H1 (cell line): ENCODE results near the gene EPB41L2. TPM values are rescaled to one million over a fixed set of nuclear protein-coding genes. Genes with fewer than 3 reads are reported as not detected.

Experiments used
- CTCF ChIA-PET: fragments of 300-600 bp; sonication (Branson Sonifier 250); formaldehyde crosslinking; loops from one replicate; lab custom pipeline; 2021; ENCODE audit not compliant: partially characterized antibody; lab: Charles Lee
- POLR2A ChIA-PET: fragments of 300-600 bp; sonication (Branson Sonifier 250); formaldehyde crosslinking; loops from one replicate; lab custom pipeline; 2021; ENCODE audit warnings: inconsistent platforms; ENCODE audit not compliant: partially characterized antibody; lab: Charles Lee
- DNase-seq, 2 experiments: peaks; one replicate each; pipeline versions ENCODE4 v3.0.0 to v3.0.0-alpha.2; 2010 to 2022; ENCODE audit warnings: low spot score in 2 of 2, low read depth in 1 of 2, mixed read lengths in 1 of 2
- FAIRE-seq: peaks from 2 replicates; lab custom pipeline; 2011; peaks lifted over from hg19 to GRCh38; lab: Jason Lieb, UNC
- H2AFZ ChIP-seq: 2 replicates; pipeline ENCODE4 v1.8.1; 2012; ENCODE audit warnings: low read length, inconsistent platforms
- H2AK5ac ChIP-seq: 2 replicates; pipeline ENCODE4 v1.6.1; 2013; ENCODE audit warnings: low read depth, low read length
- H2BK120ac ChIP-seq: replicated peaks from 2 replicates; pipeline ENCODE3; 2013; ENCODE audit warnings: low read depth, low read length, inconsistent platforms
- H2BK12ac ChIP-seq: 2 replicates; pipeline ENCODE4 v1.6.1; 2013; ENCODE audit warnings: low read depth, low read length
- H2BK15ac ChIP-seq: 2 replicates; pipeline ENCODE4 v1.6.1; 2013; ENCODE audit warnings: low read length
- H2BK20ac ChIP-seq: 2 replicates; pipeline ENCODE4 v1.6.1; 2013; ENCODE audit warnings: low read length
- H2BK5ac ChIP-seq: 2 replicates; pipeline ENCODE4 v1.6.1; 2013; ENCODE audit warnings: low read depth, low read length
- H3K14ac ChIP-seq: 2 replicates; pipeline ENCODE4 v1.6.1; 2013; ENCODE audit warnings: inconsistent platforms; ENCODE audit not compliant: insufficient read length
- H3K18ac ChIP-seq: 2 replicates; pipeline ENCODE4 v1.6.1; 2013; ENCODE audit warnings: low read length; ENCODE audit errors: extremely low read depth
- H3K23ac ChIP-seq: 2 replicates; pipeline ENCODE4 v1.6.1; 2013; ENCODE audit warnings: inconsistent platforms; ENCODE audit not compliant: insufficient read length
- H3K23me2 ChIP-seq: 2 replicates; pipeline ENCODE4 v1.6.1; 2013; ENCODE audit warnings: low read depth, low read length
- H3K27ac ChIP-seq: 2 replicates; pipeline ENCODE4 v1.6.1; 2011; ENCODE audit warnings: low read depth, low read length, inconsistent platforms
- H3K27me3 ChIP-seq, 4 experiments: replicated peaks in 1 of 4; 1 replicate in 1 of 4; 2 replicates in 3 of 4; pipeline versions ENCODE4 v1.6.1 to v1.8.1; 2011 to 2013; ENCODE audit warnings: low read length in 3 of 4, mild to moderate bottlenecking in 3 of 4, inconsistent platforms in 2 of 4, mixed read lengths in 2 of 4, moderate library complexity in 1 of 4; ENCODE audit not compliant: control insufficient read depth in 3 of 4, insufficient read depth in 3 of 4; ENCODE audit errors: extremely low read depth in 1 of 4
- H3K36me3 ChIP-seq, 4 experiments: 2 replicates each; pipeline versions ENCODE4 v1.6.1 to v1.8.1; 2011 to 2013; ENCODE audit warnings: mild to moderate bottlenecking in 4 of 4, low read length in 3 of 4, moderate library complexity in 2 of 4, control low read depth in 1 of 4, inconsistent platforms in 1 of 4; ENCODE audit not compliant: insufficient read depth in 4 of 4, control insufficient read depth in 2 of 4
- H3K4ac ChIP-seq: replicated peaks from 2 replicates; pipeline ENCODE3; 2013; ENCODE audit warnings: low read length, low read depth, mixed read lengths, inconsistent platforms; ENCODE audit not compliant: insufficient read length
- H3K4me1 ChIP-seq, 4 experiments: replicated peaks in 1 of 4; 1 replicate in 1 of 4; 2 replicates in 3 of 4; pipeline versions ENCODE4 v1.6.1 to v1.8.1; 2011 to 2013; ENCODE audit warnings: low read length in 3 of 4, inconsistent platforms in 2 of 4, mixed read lengths in 1 of 4; ENCODE audit not compliant: insufficient read depth in 4 of 4, control insufficient read depth in 3 of 4
- H3K4me2 ChIP-seq, 2 experiments: 2 replicates each; pipeline versions ENCODE4 v1.6.1 to v1.8.1; 2011 to 2013; ENCODE audit warnings: low read depth in 2 of 2, low read length in 2 of 2, control low read depth in 1 of 2, inconsistent platforms in 1 of 2, mild to moderate bottlenecking in 1 of 2; ENCODE audit not compliant: insufficient read depth in 1 of 2
- H3K4me3 ChIP-seq, 4 experiments: fragments of 200-600, 300-600 bp in 1 of 4; sonication (generic), shearing (Covaris generic), sonication (Bioruptor Twin) in 1 of 4; 2 replicates each; pipeline versions ENCODE4 v1.5.1 to v1.8.1; 2011 to 2016; ENCODE audit warnings: low read length in 4 of 4, low read depth in 3 of 4, control low read depth in 2 of 4, inconsistent platforms in 2 of 4, mild to moderate bottlenecking in 2 of 4, mixed read lengths in 1 of 4, moderate library complexity in 1 of 4; ENCODE audit not compliant: insufficient read depth in 2 of 4; ENCODE audit errors: extremely low read depth in 1 of 4
- H3K56ac ChIP-seq: replicated peaks from 2 replicates; pipeline ENCODE3; 2013; ENCODE audit warnings: low read depth, mild to moderate bottlenecking, mixed read lengths, low read length, inconsistent platforms; ENCODE audit not compliant: insufficient read length
- H3K79me1 ChIP-seq: 2 replicates; pipeline ENCODE4 v1.6.1; 2013; ENCODE audit warnings: low read depth, low read length, control low read depth
- H3K79me2 ChIP-seq, 2 experiments: 2 replicates each; pipeline versions ENCODE4 v1.6.1 to v1.8.1; 2012 to 2013; ENCODE audit warnings: low read length in 2 of 2, mild to moderate bottlenecking in 2 of 2, inconsistent platforms in 1 of 2; ENCODE audit not compliant: insufficient read depth in 2 of 2, control insufficient read depth in 1 of 2
- H3K9ac ChIP-seq, 4 experiments: replicated peaks in 1 of 4; 1 replicate in 1 of 4; 2 replicates in 3 of 4; pipeline versions ENCODE4 v1.6.1 to v1.8.1; 2011 to 2013; ENCODE audit warnings: low read depth in 3 of 4, low read length in 3 of 4, control low read depth in 2 of 4, mild to moderate bottlenecking in 2 of 4, moderate library complexity in 2 of 4, inconsistent platforms in 1 of 4; ENCODE audit errors: extremely low read depth in 1 of 4
- H3K9me3 ChIP-seq, 2 experiments: 2 replicates each; pipeline versions ENCODE4 v1.6.1 to v1.8.1; 2012 to 2013; ENCODE audit warnings: mild to moderate bottlenecking in 2 of 2, moderate library complexity in 2 of 2, control low read depth in 1 of 2, inconsistent platforms in 1 of 2, low read depth in 1 of 2, low read length in 1 of 2, mixed read lengths in 1 of 2; ENCODE audit not compliant: insufficient read depth in 2 of 2
- H4K20me1 ChIP-seq, 2 experiments: replicated peaks in 1 of 2; 2 replicates each; pipeline versions ENCODE3 to v1.8.1; 2011 to 2013; ENCODE audit warnings: inconsistent platforms in 2 of 2, low read length in 2 of 2, mild to moderate bottlenecking in 1 of 2; ENCODE audit not compliant: insufficient read depth in 2 of 2, control insufficient read depth in 1 of 2
- H4K5ac ChIP-seq: 2 replicates; pipeline ENCODE4 v1.6.1; 2013; ENCODE audit warnings: low read length, low read depth, mixed read lengths, inconsistent platforms; ENCODE audit not compliant: insufficient read length
- H4K8ac ChIP-seq: 2 replicates; pipeline ENCODE4 v1.8.0; 2013; ENCODE audit warnings: mild to moderate bottlenecking, moderate library complexity, low read length, inconsistent platforms; ENCODE audit not compliant: insufficient read depth; ENCODE audit errors: extremely low read depth
- H4K91ac ChIP-seq: replicated peaks from 2 replicates; pipeline ENCODE3; 2013; ENCODE audit warnings: low read length, mixed read lengths, inconsistent platforms; ENCODE audit not compliant: insufficient read length
- BCL11A ChIP-seq, 2 experiments: IDR thresholded peaks; one replicate each; pipeline ENCODE4 v1.6.1; 2011; ENCODE audit warnings: low read depth in 2 of 2, low read length in 2 of 2, mild to moderate bottlenecking in 2 of 2
- CBX5 ChIP-seq: fragments of 300-800, 300-1000 bp; sonication (generic); IDR thresholded peaks from 2 replicates; pipeline ENCODE4 v1.7.1; 2016; ENCODE audit warnings: antibody characterized with exemption, low read length, low read depth
- CHD1 ChIP-seq: IDR thresholded peaks from 2 replicates; pipeline ENCODE4 v1.6.1; 2012; ENCODE audit warnings: low read depth, low read length, improper control_type of control experiment
- CREB1 ChIP-seq: IDR thresholded peaks from 2 replicates; pipeline ENCODE4 v1.6.1; 2012; ENCODE audit warnings: inconsistent platforms
- EP300 ChIP-seq, 2 experiments: IDR thresholded peaks; 1 replicate in 1 of 2; 2 replicates in 1 of 2; pipeline ENCODE4 v1.6.1; 2011 to 2012; ENCODE audit warnings: low read depth in 2 of 2, low read length in 2 of 2, mild to moderate bottlenecking in 2 of 2, borderline replicate concordance in 1 of 2, inconsistent platforms in 1 of 2, moderate library complexity in 1 of 2
- FOSL1 ChIP-seq: IDR thresholded peaks from 2 replicates; pipeline ENCODE4 v1.6.1; 2011; ENCODE audit warnings: mild to moderate bottlenecking, low read depth, low read length, moderate library complexity; ENCODE audit not compliant: insufficient read depth
- JUN ChIP-seq: IDR thresholded peaks from 2 replicates; pipeline ENCODE4 v1.6.1; 2011; ENCODE audit warnings: low read depth, mild to moderate bottlenecking, improper control_type of control experiment, low read length
- PHF8 ChIP-seq: fragments of 200-600 bp; sonication (generic); conservative IDR thresholded peaks from 2 replicates; pipeline ENCODE4 v1.7.1; 2012; ENCODE audit warnings: low read depth, mild to moderate bottlenecking, inconsistent platforms, low read length, moderate library complexity
- RBBP5 ChIP-seq: IDR thresholded peaks from 2 replicates; pipeline ENCODE4 v1.7.1; 2012; ENCODE audit warnings: low read depth, mild to moderate bottlenecking, inconsistent platforms, low read length, moderate library complexity, borderline replicate concordance
- RFX5 ChIP-seq: IDR thresholded peaks from 2 replicates; pipeline ENCODE4 v1.6.1; 2011; ENCODE audit warnings: low read depth, low read length, improper control_type of control experiment, borderline replicate concordance
- RXRA ChIP-seq: IDR thresholded peaks from 2 replicates; pipeline ENCODE4 v1.6.1; 2011; ENCODE audit warnings: low read depth, mild to moderate bottlenecking, low read length, moderate library complexity; ENCODE audit not compliant: insufficient read depth
- TBP ChIP-seq: IDR thresholded peaks from 2 replicates; pipeline ENCODE4 v1.6.1; 2011; ENCODE audit warnings: low read depth, low read length, improper control_type of control experiment
- TCF12 ChIP-seq: IDR thresholded peaks from 2 replicates; pipeline ENCODE4 v1.6.1; 2011; ENCODE audit warnings: low read depth, mild to moderate bottlenecking, low read length
- TEAD4 ChIP-seq: IDR thresholded peaks from 2 replicates; pipeline ENCODE4 v1.6.1; 2012; ENCODE audit warnings: low read depth, low read length, inconsistent platforms, mixed read lengths
- WGBS, 2 experiments: shearing (Covaris generic) in 1 of 2; methylation state at CpG; one replicate each; pipeline versions ENCODE4 v1.1.6 to v1.1.7; 2013 to 2015; ENCODE audit warnings: low lambda C conversion rate in 2 of 2, mixed read lengths in 2 of 2, inconsistent platforms in 1 of 2, low coverage in 1 of 2, missing lambda C conversion rate in 1 of 2; ENCODE audit not compliant: insufficient replicate concordance in 2 of 2, insufficient coverage in 1 of 2, insufficient read length in 1 of 2; ENCODE audit errors: extremely low coverage in 1 of 2, missing lambda C conversion rate in 1 of 2; 5-methylcytosine and 5-hydroxymethylcytosine counted together
- polyA plus RNA-seq, 7 experiments: library from polyadenylated mRNA; depleted of rRNA in 3 of 7; stranded (reverse) in 5 of 7; unstranded in 2 of 7; fragments of >200 nt in 5 of 7; fragments of 200-250 nt in 2 of 7; gene quantifications; 1 replicate in 5 of 7; 2 replicates in 1 of 7; 4 replicates in 1 of 7; pipeline versions ENCODE4 v1.2.1 to v1.2.3, GENCODE V29; 2011 to 2013; ENCODE audit warnings: missing spikeins in 2 of 7, mixed read lengths in 2 of 7
- total RNA-seq: library from RNA; stranded (reverse); fragmentation: NEBNext Ultra II Directional; extraction: Animal tissue kit (Norgen Biotek cat#: 25700); gene quantifications from 2 replicates; pipeline ENCODE4 v1.2.1, GENCODE V29; 2021
- TF ChIP-seq, protein P1 (sequence below): IDR thresholded peaks from 2 replicates; pipeline ENCODE4 v1.6.1; 2011; ENCODE audit warnings: low read depth, mild to moderate bottlenecking, low read length; ENCODE audit not compliant: insufficient read depth

EPB41L2 gene
- total and polyA plus RNA-seq, 2 of the 8 experiments (the other 6 are each of a cell fraction or from before 2014, with no cell fraction given) = 22.5 to 123 TPM

DNA sequence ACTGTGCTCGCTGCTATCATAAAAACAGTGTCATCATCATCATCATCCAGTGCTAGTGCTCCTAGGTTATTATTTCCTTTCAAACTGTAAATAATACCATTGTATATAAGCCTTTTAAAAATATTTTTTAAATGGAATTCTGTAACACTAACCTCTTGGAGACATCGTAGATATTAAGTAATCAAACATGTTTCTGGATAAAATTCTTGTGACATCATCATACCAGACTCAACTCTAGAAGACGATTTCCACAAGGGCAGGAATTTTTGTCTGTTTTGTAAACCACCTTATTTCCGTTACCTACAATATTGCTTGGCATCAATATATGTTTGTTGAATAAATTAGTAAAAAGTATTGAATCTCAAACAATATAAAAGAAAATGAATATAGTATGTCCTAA lies 40.4 kb downstream of the EPB41L2 start:
- H4K91ac ChIP-seq = no peak overlapping the region
- no peaks in the 10 kb centered on the region for H3K27me3 ChIP-seq
- 71% methylated on average over 4 of the region's 4 CpGs; no CpG with 5 or more reads in 1 of the 2 experiments for WGBS, 2 experiments
- H2BK15ac ChIP-seq = no peak overlapping the region
- no peak overlapping the region for H2BK120ac ChIP-seq
- H3K23me2 ChIP-seq = no peaks in the 10 kb centered on the region
- no peak overlapping the region for H2AFZ ChIP-seq
- ChIA-PET POLR2A (no interaction called here), CTCF (no interaction called here)
- no peaks in the 10 kb centered on the region; a peak in 1 of 8 replicates for H3K36me3 ChIP-seq
- peaks cover 3 to 6% of the 10 kb centered on the region in 2 experiments; a peak in 2 of 4 replicates for H3K9me3 ChIP-seq
- H3K4me1 ChIP-seq = no peaks in the 10 kb centered on the region
- no peak overlapping the region for H3K23ac ChIP-seq
- H3K9ac ChIP-seq = no peak overlapping the region
- FAIRE-seq (no peak), DNase-seq (no peak)
- H4K5ac ChIP-seq = no peak overlapping the region
- no peak overlapping the region for H4K8ac ChIP-seq
- H2BK20ac ChIP-seq = no peak overlapping the region
- no peak overlapping the region for H3K14ac ChIP-seq
- H2AK5ac ChIP-seq = no peak overlapping the region
- H3K27ac ChIP-seq = no peak overlapping the region
- no peak overlapping the region for H2BK12ac ChIP-seq
- H3K4me2 ChIP-seq = no peak overlapping the region
- H3K18ac ChIP-seq = no peak overlapping the region
- H4K20me1 ChIP-seq = no peaks in the 10 kb centered on the region
- H3K56ac ChIP-seq = no peak overlapping the region
- no peak overlapping the region for H2BK5ac ChIP-seq
- peaks cover 5 to 48% of the 10 kb centered on the region in 2 experiments; a peak in 3 of 4 replicates for H3K79me2 ChIP-seq
- H3K79me1 ChIP-seq = peaks cover 10% of the 10 kb centered on the region
- H3K4me3 ChIP-seq = no peak overlapping the region
- H3K4ac ChIP-seq = no peak overlapping the region
- TF ChIP-seq, protein P1, sequence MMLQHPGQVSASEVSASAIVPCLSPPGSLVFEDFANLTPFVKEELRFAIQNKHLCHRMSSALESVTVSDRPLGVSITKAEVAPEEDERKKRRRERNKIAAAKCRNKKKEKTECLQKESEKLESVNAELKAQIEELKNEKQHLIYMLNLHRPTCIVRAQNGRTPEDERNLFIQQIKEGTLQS = no peak
- TF ChIP-seq TCF12 (no peak), JUN (no peak), CBX5 (no peak), CHD1 (no peak), RXRA (no peak), CREB1 (no peak), RBBP5 (no peak), PHF8 (no peak), FOSL1 (no peak), TBP (no peak), TEAD4 (no peak), BCL11A (IDR thresholded peaks at IDR 0.05; ENCODE audit: low read depth in 2 of 2, low read length in 2 of 2) (no peak), RFX5 (no peak), EP300 (IDR thresholded peaks at IDR 0.05; ENCODE audit: borderline replicate concordance in 1 of 2, low read depth in 2 of 2, low read length in 2 of 2) (no peak)
